ENCODE data around the gene SPDEF. TPM values are rescaled to one million over a fixed set of nuclear protein-coding genes. Genes with fewer than 3 reads are reported as not detected.

Gene SPDEF
- total RNA-seq, 4 donors from 2014 or later, result 9.0 to 57.3 (median 31.5) TPM

GRCh38 chr6:34583861-34584604 is 27.9 kb upstream of the SPDEF start:
- DNase-seq, result no peak
- in situ Hi-C loops (cut with MboI; ENCODE audit: low pct_ligation_motif_present in 1 of 4, low pct_unique_long_range_greater_than_20kb in 1 of 4, low sequenced_read_pairs in 3 of 4), result no loop called here
- Histone ChIP-seq H3K4me1 (peaks cover 0 to 14% (median 0%) of the 10 kb centered on the region in 4 donors), H3K36me3 (no peaks in the 10 kb centered on the region), H3K4me3 (no peak overlapping the region), H3K9me3 (no peaks in the 10 kb centered on the region), H3K27ac (no peak overlapping the region), H3K27me3 (no peaks in the 10 kb centered on the region)
- intact Hi-C loops (cut with DNase I; ENCODE audit: low total_unique reads), result no loop called here
- TF ChIP-seq, protein P1, sequence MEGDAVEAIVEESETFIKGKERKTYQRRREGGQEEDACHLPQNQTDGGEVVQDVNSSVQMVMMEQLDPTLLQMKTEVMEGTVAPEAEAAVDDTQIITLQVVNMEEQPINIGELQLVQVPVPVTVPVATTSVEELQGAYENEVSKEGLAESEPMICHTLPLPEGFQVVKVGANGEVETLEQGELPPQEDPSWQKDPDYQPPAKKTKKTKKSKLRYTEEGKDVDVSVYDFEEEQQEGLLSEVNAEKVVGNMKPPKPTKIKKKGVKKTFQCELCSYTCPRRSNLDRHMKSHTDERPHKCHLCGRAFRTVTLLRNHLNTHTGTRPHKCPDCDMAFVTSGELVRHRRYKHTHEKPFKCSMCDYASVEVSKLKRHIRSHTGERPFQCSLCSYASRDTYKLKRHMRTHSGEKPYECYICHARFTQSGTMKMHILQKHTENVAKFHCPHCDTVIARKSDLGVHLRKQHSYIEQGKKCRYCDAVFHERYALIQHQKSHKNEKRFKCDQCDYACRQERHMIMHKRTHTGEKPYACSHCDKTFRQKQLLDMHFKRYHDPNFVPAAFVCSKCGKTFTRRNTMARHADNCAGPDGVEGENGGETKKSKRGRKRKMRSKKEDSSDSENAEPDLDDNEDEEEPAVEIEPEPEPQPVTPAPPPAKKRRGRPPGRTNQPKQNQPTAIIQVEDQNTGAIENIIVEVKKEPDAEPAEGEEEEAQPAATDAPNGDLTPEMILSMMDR (IDR thresholded peaks at IDR 0.05), result no peak
- TF ChIP-seq EP300 (IDR thresholded peaks at IDR 0.05; ENCODE audit: low read depth) (no peak), POLR2AphosphoS5 (IDR thresholded peaks at IDR 0.05) (no peak), POLR2A (IDR thresholded peaks at IDR 0.05) (no peak)
- WGBS, 2 donors (ENCODE audit: low coverage in 1 of 2), result 86% methylated on average over 5 of the region's 5 CpGs; no CpG with 5 or more reads in 1 of the 2 donors

DNA sequence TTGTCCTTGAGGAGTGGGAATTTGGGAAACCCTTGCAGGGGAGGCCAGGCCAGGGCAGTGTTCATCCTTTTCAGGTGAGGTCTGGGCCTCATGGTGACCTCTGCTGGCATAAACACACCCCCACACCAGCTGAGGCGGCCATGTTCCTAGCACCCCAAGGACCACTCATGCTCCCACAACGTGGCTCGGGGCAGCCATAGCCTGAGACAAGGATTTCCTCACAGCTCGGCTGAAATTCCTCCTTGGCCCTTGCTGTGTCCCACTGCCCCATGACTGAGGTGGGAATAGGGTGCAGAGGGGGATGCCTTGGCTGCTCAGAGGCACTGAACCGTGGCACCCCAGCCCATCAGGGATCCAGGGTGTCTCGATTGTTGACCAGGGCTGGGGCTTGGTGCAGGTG is 27.3 kb upstream of the SPDEF start:
- intact Hi-C loops (cut with DNase I; ENCODE audit: low total_unique reads), result no loop called here
- WGBS, 2 donors (ENCODE audit: low coverage in 1 of 2), result 95% methylated on average over 6 of the region's 6 CpGs; no CpG with 5 or more reads in 1 of the 2 donors
- H3K4me1 ChIP-seq, result peaks cover 0 to 14% (median 0%) of the 10 kb centered on the region in 4 donors
- no peak overlapping the region for H3K4me3 ChIP-seq
- TF ChIP-seq, protein P1 (IDR thresholded peaks at IDR 0.05), result peak in 4 of 5 experiments; percentile 10 to 41 (median 20)
- no peak for TF ChIP-seq POLR2AphosphoS5 (IDR thresholded peaks at IDR 0.05)
- no peak for TF ChIP-seq EP300 (IDR thresholded peaks at IDR 0.05; ENCODE audit: low read depth)
- TF ChIP-seq POLR2A (IDR thresholded peaks at IDR 0.05), result no peak
- no peak overlapping the region for H3K27ac ChIP-seq
- no peaks in the 10 kb centered on the region for H3K27me3 ChIP-seq
- H3K9me3 ChIP-seq, result no peaks in the 10 kb centered on the region
- in situ Hi-C loops (cut with MboI; ENCODE audit: low pct_ligation_motif_present in 1 of 4, low pct_unique_long_range_greater_than_20kb in 1 of 4, low sequenced_read_pairs in 3 of 4), result no loop called here
- no peaks in the 10 kb centered on the region for H3K36me3 ChIP-seq
- no peak for DNase-seq

DNA sequence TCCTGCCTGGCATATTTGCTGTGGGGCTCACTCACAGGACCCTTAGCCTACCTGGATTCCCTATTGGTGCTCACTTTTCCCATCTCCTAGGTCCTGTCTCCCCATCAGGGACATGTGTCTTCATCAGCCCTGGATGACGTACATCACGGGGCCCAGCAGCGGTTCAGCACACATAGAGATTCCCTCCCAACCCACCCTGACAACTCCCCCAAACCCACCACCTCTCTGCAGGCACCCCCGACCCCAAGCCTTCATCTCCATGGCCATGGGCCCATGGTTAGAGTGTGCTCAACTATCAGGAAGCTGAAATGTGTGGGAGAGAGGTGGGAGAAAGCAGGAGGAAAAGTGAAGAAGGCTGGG is 25.4 kb upstream of the SPDEF start:
- Histone ChIP-seq H3K9me3 (no peaks in the 10 kb centered on the region), H3K36me3 (no peaks in the 10 kb centered on the region), H3K4me3 (no peak overlapping the region), H3K27ac (no peak overlapping the region), H3K27me3 (no peaks in the 10 kb centered on the region), H3K4me1 (peaks cover 0 to 9% (median 0%) of the 10 kb centered on the region in 4 donors)
- in situ Hi-C loops (cut with MboI; ENCODE audit: low pct_ligation_motif_present in 1 of 4, low pct_unique_long_range_greater_than_20kb in 1 of 4, low sequenced_read_pairs in 3 of 4) (no loop called here), intact Hi-C loops (cut with DNase I; ENCODE audit: low total_unique reads) (no loop called here)
- DNase-seq, result no peak
- no peak for TF ChIP-seq EP300 (IDR thresholded peaks at IDR 0.05; ENCODE audit: low read depth)
- 98% methylated on average over 4 of the region's 4 CpGs; no CpG with 5 or more reads in 1 of the 2 donors for WGBS, 2 donors (ENCODE audit: low coverage in 1 of 2)

- no peak overlapping the region for H3K4me3 ChIP-seq
- H3K36me3 ChIP-seq, result no peaks in the 10 kb centered on the region
- DNase-seq, result no peak
- H3K4me1 ChIP-seq, result peaks cover 0 to 3% (median 0%) of the 10 kb centered on the region in 4 donors
- whole genome bisulfite sequencing, 2 donors (ENCODE audit: low coverage in 1 of 2), result 88 to 89% methylated on average over 3 to 6 of the region's 6 CpGs
- TF ChIP-seq EP300 (IDR thresholded peaks at IDR 0.05; ENCODE audit: low read depth), result no peak
- no peak for TF ChIP-seq POLR2AphosphoS5 (IDR thresholded peaks at IDR 0.05)
- TF ChIP-seq, protein P1 (IDR thresholded peaks at IDR 0.05), result no peak
- TF ChIP-seq POLR2A (IDR thresholded peaks at IDR 0.05), result no peak
- no peaks in the 10 kb centered on the region for H3K27me3 ChIP-seq
- in situ Hi-C loops (cut with MboI; ENCODE audit: low pct_ligation_motif_present in 1 of 4, low pct_unique_long_range_greater_than_20kb in 1 of 4, low sequenced_read_pairs in 3 of 4) (no loop called here), intact Hi-C loops (cut with DNase I; ENCODE audit: low total_unique reads) (no loop called here)
- H3K9me3 ChIP-seq, result no peaks in the 10 kb centered on the region
- H3K27ac ChIP-seq, result no peak overlapping the region
Observed at GRCh38 chr6:34580707-34581560, 24.8 kb upstream of the SPDEF start.
